ENCODE measurements around the gene SCEL.

SCEL gene

DNA sequence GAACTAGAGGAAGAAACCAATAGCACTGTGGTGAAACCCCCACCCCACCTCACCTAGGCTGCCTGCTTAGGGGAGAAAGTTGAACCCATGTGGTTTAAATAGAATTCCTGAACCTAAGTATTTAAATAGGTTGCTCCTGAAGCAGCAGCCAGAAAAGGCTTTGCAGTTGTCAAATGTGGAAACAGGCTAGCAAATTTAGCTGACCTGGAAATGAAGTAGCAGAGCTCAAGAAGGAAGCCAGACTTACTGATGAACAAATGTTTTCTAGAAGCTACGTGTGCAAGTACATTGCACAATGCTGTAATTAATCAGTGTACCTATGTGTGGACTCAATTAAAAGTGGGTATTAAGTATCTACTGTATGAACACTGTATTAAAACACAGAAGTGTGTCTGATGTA lies 61.3 kb downstream of the SCEL start:
- TF ChIP-seq, protein P1, sequence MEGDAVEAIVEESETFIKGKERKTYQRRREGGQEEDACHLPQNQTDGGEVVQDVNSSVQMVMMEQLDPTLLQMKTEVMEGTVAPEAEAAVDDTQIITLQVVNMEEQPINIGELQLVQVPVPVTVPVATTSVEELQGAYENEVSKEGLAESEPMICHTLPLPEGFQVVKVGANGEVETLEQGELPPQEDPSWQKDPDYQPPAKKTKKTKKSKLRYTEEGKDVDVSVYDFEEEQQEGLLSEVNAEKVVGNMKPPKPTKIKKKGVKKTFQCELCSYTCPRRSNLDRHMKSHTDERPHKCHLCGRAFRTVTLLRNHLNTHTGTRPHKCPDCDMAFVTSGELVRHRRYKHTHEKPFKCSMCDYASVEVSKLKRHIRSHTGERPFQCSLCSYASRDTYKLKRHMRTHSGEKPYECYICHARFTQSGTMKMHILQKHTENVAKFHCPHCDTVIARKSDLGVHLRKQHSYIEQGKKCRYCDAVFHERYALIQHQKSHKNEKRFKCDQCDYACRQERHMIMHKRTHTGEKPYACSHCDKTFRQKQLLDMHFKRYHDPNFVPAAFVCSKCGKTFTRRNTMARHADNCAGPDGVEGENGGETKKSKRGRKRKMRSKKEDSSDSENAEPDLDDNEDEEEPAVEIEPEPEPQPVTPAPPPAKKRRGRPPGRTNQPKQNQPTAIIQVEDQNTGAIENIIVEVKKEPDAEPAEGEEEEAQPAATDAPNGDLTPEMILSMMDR (IDR thresholded peaks at IDR 0.05; ENCODE audit: low read depth, low read length, missing control alignments): no peak
- no peak for DNase-seq (ENCODE audit: extremely low read depth, low read depth)
- H3K4me3 ChIP-seq (replicated peaks; ENCODE audit: low read depth, low read length): no peak overlapping the region

DNA sequence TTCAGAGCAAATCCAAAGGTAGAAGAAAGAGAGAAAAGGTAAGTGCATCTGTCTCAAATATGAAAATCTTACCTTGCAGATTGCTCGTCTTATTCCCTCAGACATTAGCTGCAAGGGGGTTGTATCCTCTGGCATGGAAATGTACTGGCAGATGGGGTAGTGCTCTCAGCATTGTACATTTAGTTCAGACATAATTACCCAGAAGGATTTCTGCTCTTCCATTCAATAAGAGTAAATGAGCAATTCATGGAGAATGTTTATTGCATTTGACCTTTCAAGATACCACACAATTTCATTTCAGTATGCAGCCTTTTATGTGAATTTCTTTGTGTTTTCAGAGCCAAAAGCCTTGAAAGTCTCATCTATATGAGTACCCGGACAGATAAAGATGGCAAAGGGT lies 63.8 kb downstream of the SCEL start:
- H3K4me3 ChIP-seq (replicated peaks; ENCODE audit: low read depth, low read length): no peak overlapping the region
- DNase-seq (ENCODE audit: extremely low read depth, low read depth): no peak
- TF ChIP-seq, protein P1 (IDR thresholded peaks at IDR 0.05; ENCODE audit: low read depth, low read length, missing control alignments): no peak

- no peak overlapping the region for H3K4me3 ChIP-seq (replicated peaks; ENCODE audit: low read depth, low read length)
- TF ChIP-seq, protein P1 (IDR thresholded peaks at IDR 0.05; ENCODE audit: low read depth, low read length, missing control alignments): no peak
- DNase-seq (ENCODE audit: extremely low read depth, low read depth): no peak
Observed at GRCh38 chr13:77600701-77601100, 65.2 kb downstream of the SCEL start.

- TF ChIP-seq, protein P1 (IDR thresholded peaks at IDR 0.05; ENCODE audit: low read depth, low read length, missing control alignments): no peak
- DNase-seq (ENCODE audit: extremely low read depth, low read depth): no peak
- H3K4me3 ChIP-seq (replicated peaks; ENCODE audit: low read depth, low read length): no peak overlapping the region
Observed at GRCh38 chr13:77611068-77611467, 75.6 kb downstream of the SCEL start.

DNA sequence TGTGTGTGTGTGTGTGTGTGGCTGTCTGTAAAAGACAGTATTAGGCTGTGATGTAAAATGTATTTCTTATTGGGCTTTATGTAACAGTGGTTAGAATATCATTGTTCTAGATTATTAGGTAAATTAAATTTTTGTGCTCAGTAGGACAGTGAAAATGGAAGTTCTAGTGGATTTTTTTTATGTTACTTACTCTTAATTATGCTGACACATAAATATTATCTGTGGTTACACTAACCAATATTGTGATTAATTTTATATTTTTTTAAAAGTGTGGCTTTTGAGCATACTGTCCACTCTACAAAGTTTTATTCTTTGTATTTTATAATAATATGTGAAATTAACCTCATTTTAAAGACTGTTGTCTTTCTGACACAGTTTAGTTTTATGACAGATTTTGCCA lies 80.5 kb downstream of the SCEL start:
- H3K4me3 ChIP-seq (replicated peaks; ENCODE audit: low read depth, low read length): no peak overlapping the region
- TF ChIP-seq, protein P1 (IDR thresholded peaks at IDR 0.05; ENCODE audit: low read depth, low read length, missing control alignments): no peak

DNA sequence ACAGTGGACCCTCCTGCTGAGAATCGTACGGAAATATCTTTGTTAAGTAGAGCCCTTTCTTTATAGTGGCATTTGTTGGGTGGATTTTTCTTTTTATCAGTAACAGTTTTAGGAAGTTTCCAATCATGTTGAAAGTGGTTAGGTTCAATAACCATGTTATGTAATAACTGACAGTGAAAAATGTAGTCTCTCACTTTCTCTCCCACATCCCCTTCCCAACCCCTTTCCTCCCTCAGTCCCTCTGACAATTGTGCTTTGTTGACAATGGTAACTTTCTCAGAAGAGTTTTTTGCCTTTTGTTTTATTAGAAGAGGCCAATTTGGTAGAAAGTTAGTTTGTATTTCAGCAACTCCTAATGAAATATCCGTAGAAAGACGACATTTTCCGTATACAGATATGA lies 84.1 kb downstream of the SCEL start:
- TF ChIP-seq, protein P1 (IDR thresholded peaks at IDR 0.05; ENCODE audit: low read depth, low read length, missing control alignments): no peak
- DNase-seq (ENCODE audit: extremely low read depth, low read depth): no peak
- H3K4me3 ChIP-seq (replicated peaks; ENCODE audit: low read depth, low read length): no peak overlapping the region

More for the DNA sequence above, 80.5 kb downstream of the SCEL start:
- no peak for DNase-seq (ENCODE audit: extremely low read depth, low read depth)

DNA sequence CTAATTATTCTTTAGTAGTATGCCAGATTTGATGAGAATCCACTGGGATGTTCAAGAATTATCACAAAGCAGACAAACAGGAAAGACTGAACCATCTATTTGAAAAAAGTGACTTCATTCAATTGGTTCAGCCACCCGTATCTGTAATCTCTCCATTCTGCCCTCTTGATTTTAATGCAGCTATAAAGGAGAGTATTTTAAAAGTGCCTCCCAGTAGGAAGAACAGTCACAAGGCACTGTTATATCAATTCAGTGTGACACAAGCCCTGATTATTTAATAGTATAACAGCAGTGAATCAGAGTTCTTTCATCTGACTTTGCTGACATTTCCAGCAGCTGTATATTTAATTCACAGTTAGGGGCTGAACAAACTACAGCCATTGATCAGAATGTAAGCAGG lies 84.6 kb downstream of the SCEL start:
- TF ChIP-seq, protein P1 (IDR thresholded peaks at IDR 0.05; ENCODE audit: low read depth, low read length, missing control alignments): no peak
- no peak for DNase-seq (ENCODE audit: extremely low read depth, low read depth)
- no peak overlapping the region for H3K4me3 ChIP-seq (replicated peaks; ENCODE audit: low read depth, low read length)

Data from HFF-Myc (cell line).